DMS 273 treated with DMSO at 0.1 percent for 48 hours (cell line): Measurements from ENCODE around the gene RUNX3.

Experiments used
- DNase-seq: peaks from one replicate; lab custom pipeline; 2025; lab: John Stamatoyannopoulos, UW

Gene RUNX3

DNA sequence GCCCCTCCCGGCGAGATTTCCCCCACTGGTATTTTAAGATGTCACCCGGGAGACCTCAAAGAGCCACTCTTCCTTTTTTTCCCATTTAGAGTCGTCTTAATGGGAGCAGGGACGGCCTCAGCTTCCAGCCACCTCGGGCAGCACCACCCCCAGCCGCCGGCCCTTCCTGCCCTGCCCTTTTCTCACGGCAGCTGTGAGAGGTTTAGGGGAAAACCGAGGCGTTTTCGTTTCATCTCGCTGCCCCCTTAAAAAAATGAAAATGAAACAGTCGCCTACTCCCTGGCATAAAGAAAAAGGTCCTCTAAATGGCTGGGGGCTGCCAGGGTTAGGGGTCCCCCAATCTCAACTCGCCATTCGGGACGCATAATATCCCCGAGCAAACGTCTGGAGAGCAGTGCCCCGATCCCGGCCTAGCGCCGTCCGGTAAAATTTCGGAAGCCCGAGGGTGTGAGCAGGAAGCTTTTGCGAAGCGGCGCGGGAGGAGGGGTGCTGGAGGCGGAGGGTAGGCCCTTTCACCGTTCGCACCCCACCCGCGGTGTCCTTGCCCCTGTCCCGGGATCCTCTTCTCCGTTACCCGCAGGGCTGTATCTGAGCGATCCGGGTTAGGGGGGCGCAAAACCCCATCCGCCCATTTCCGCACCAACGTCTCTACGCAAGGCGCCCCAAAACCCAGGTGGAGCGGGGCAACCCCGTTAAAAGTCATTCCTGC is 1.2 kb downstream of the RUNX3 start:
- DNase-seq: no peak

DNA sequence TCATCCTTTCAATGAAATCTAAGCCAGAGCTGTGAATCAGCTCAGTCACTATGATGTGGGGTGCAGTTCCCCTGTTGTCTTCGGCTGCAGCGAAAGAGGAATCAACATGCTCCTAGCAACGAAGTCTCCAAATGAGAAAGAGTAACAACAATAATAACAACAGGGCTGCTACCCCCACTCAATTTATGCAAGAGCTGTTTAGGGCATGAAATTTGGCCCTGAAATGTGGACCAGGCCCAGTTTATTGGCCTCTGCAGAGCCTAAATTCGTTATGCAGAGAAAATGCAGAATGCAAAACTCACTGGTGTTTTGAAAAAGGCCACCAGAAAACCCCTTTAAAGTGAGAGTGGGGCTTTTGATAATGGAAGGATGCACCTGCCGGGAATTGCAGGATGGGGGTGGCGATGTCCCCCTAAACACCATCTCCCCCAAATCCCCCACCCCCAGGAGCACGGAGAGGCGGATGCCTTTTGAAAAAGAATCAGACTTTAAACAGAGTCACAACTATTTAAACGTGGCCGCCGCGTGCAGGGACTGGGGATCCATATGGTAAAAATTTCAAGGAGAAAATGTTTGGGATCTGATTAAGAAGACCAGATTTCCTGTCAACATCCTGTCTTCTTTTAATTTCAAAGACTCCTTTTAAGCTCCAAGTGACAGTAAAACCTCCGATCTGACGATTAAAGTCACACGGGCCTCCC is 1.9 kb downstream of the RUNX3 start:
- no peak for DNase-seq

DNA sequence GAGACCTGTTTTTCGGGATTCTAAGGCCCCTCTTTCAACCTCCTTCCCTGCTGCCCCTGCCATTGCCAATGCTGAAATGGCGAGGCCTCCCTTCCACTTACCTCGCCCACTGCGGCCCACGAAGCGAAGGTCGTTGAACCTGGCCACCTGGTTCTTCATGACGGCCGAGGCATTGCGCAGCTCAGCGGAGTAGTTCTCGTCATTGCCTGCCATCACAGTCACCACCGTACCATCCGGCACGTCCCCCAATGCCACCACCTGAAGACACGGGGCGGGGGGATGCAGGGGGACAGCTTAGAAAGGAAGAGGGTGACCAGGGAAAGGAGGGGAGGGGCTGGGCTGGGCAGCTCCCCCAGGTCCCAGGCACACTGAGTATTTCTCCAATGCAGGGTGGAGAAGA is 2.6 kb downstream of the RUNX3 start:
- no peak for DNase-seq

DNA sequence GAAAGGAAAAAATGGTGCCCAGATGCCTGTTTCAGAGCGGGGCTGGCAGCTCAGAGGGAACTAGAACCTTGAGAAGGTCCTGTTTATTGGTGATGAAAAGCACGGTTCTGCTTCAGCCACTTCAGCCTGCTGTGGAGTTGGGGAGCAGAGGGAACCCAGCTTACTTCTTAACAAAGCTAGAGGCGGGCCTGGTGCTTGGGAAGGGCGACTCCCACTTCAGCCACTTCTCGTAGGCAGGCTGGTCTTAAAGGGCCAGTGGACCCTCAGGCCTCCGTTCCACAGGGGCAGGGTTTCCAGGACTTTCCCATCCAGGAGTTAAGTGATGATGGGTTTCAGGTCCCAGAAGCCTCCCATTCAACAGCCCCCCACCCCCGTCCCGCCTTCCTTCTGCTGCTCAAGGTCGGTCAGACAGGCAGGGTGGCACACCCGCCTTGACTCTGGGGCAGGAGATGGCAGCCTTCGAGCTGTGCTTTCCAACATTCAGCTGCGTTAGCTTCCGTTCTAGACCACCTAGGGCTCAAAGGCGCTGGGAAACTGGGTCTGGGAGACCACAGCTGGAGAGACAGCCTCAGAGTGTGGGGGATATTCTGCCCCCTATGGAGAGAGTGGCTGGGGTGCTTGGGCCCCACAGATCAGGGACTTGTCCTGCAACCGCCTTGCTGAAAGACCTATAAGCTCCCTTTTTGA is 3.4 kb downstream of the RUNX3 start:
- no peak for DNase-seq

DNA sequence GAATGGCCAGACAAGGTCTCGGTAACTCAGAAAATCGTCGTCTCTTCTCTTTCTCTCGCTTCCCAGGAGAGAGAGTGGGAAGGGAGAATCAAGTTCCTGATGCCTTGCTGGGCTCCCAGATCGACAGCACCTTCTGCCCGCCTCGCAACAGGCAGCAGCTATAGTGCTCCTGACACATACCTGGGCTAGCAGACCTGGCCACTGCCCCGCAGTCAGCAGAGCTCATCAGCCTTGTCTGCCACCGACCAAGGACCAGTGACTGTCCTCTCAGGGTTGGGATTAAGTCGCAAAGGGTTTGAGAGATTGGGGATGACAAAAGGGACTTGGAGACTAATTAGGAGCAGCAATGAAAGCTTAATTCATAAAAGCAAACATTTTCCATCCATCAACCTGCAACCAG is 4.1 kb downstream of the RUNX3 start:
- DNase-seq: no peak

DNA sequence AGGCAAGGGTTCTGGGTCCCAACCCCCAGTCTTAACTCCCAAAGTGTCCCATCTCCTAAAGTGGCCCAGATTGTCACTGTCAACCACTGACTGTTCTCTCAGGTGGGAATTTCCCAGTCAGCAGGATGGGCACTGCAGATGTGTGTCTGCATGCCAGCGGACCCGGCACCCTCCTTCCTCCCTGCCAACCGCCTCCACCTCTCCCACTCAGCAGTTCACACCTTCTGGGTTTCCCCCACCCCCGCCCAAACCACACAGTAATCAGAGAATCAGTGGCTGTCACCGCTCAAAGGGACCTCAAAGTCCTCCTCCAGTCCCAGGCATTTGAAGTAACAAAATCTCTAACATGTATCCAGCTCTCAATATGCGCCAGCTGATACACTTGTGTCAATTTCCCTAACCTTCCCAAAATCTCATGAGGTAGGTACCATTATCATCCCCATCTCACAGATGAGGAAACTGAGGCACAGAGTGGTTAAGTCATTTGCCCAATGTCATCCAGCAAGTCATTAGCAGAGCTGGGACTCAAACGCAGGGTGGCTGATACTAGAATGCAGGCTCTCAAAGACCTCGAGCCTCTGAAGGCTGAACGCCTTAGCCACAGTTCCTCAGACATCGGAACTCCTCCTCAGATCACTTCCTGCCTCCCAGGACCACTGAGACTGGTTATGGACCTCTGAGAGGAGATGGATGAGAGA is 4.8 kb downstream of the RUNX3 start:
- no peak for DNase-seq

DNA sequence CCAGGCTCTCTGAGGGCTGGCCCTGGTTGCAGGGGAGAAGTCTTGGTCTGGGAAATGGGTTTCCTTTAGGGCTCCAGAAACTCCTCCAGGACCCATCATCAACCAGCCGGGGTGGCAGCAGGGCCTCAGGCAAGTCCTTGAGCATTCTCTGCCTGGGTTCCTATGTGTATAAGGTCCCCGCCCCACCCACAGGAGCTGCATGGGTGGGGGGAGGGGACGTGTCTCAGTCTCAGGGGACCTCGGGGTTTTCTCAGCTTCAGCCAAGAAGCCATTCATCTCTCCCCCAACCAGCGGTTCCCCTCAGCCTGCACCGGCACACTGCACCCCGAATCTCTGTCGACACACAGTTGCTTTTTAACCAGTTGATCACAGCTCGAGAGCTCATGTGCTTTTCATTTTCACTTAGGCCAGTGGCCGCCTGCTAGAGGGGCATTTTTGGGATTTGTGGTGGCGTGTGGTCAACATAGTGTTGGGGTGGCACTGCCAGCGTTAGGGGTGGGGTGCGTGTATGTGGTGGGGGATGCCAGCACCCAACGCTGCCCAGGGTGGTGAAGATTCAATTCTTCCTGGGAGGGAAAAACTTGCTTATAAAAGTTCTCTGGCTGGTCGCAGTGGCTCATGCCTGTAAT is 6.5 kb downstream of the RUNX3 start:
- no peak for DNase-seq

DNA sequence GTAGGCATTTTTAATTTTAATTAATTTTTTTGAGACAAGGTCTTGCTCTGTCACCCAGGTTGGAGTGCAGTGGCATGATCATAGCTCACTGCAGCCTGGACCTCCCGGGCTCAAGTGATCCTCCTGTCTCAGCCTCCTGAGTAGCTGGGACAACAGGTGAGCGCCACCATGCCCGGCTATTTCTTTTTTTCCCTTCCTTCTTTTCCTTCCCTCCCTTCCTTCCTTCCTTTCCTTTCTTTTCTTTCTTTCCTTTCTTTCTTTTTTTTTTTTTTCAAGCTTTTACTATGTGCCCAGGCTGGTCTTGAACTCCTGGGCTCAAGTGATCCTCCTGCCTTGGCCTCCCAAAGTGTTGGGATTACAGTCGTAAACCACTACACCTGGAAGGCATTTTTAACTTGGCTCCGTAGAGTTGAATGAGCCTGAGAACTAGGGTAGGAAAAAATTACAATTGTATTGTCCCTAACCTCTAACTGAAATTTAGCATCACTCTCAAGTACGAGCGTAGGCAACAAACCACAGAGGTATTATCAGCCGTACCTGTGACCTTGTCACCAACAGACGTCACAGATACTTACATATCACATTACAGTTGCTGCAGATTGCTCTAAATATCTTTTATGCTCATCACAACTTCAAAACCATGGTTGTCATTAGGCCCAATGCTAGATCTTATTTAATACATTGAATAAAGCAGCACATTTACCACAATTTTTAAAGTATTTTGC is 8.0 kb downstream of the RUNX3 start:
- no peak for DNase-seq

DNA sequence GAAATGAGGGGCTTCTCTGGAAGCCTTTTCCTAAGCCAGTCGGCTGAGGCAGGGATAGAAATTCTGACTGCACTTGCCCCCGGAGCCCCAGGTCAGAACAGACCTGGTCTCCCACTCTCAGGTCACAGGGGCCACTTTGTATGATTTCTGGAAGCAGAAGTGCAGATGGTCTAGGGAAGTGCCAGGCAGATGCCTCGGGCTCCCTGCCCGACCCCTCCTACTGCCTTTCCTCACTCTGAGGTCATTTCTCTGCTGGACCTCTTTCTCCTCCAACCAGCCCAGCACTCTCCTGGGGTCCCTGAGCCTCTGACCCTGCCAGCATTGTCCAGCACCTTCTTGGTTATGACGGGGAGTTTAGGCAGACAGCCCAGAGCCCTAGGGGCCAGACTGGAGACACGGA is 8.7 kb downstream of the RUNX3 start:
- no peak for DNase-seq

DNA sequence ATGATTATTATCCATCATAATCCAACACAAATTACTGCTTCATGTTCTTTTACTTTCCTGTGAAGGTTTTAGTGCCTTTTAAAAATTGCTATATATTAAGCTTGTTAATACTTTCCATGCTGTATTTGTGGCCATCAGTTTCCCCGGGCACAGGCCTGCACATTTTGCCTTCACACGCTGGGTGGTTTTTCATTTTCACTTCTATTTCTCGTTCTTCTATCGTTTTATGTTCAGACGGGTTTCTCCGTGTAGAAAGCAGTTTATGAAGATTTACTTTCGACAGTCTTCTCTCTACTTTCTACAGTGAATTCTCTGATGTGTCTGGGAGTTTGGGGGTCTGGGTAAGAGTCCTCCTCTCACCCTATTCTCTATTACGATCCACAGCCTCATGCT is 9.5 kb downstream of the RUNX3 start:
- DNase-seq: no peak

DNA sequence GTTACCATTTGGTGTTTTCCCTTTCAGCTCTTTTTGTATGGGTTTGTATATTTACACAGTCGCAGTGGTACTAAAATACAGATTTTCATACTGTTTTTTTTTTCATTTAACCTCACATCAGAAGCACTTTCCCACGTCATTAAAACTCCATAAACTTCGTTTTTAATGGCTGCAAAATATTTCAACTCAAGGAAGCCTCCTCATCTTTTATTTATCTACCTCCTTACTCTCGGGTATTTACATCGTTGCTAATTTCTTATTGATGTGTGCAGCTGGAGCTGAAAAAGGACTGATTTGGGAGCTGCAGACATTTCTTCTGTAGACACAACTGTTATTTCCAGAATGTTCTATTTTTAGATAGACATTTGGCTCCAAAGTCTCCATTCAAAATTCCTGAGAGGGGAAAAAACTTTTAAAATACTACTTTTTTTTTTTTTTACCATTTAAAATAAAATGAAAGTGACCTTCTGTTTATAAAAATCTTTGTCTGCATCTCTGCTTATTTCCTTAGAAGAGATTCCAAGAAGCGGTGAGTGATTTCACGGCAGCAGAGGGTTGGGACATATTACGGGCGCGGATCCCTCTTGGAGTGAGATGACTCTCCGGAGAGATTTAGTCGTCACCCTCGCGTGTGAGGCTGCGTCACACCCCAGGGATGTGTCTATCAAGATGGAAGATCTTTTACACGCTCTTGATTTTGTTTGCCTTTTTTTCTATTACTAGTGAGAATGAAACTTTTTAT is 10.1 kb downstream of the RUNX3 start:
- no peak for DNase-seq

DNA sequence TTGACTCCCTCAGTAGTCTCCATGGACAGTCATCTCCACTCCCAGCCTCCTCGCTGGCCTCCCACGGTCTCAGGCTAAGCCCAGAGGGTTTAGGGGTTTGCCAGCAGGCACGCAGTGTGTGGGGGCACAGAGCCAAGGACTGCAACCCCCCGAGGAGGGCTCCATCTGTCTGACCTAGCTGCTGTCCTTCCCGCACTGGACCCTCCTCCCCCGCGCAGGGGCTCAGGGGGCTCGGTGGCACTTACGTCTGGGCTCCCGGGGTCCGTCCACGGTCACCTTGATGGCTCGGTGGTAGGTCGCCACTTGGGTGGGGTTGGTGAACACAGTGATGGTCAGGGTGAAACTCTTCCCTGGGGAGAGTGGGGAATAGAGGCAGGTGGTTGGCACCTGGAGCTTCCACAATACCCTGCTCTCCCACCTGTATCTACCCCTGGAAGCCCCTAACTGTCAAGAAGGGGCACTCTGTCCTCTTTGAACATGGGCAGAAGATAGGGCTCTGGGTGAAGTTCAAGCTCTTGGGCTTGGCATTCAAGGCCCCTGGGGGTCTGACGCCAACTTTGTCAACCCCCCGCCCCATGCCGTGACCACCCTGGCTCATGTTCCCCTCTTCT is 11.0 kb downstream of the RUNX3 start:
- DNase-seq: no peak

DNA sequence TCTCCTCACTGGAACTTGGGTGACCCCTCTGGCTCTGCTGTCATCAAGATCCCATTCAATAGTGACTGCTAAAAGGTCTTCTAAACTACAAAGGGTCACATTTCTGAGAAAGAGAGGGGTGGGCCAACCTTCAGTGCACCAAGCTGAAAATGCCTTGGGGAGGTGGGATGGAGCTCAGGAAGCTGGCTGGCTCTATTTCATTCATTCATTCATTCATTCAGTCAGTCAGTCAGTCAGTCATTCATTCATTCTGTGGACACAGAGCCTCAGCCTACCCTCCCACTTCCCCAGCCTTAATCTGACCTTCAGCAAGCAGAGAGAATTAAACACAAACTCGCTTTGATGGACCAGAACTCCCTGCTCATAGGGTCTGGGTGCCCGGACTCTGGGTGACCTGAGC is 11.7 kb downstream of the RUNX3 start:
- DNase-seq: no peak

DNA sequence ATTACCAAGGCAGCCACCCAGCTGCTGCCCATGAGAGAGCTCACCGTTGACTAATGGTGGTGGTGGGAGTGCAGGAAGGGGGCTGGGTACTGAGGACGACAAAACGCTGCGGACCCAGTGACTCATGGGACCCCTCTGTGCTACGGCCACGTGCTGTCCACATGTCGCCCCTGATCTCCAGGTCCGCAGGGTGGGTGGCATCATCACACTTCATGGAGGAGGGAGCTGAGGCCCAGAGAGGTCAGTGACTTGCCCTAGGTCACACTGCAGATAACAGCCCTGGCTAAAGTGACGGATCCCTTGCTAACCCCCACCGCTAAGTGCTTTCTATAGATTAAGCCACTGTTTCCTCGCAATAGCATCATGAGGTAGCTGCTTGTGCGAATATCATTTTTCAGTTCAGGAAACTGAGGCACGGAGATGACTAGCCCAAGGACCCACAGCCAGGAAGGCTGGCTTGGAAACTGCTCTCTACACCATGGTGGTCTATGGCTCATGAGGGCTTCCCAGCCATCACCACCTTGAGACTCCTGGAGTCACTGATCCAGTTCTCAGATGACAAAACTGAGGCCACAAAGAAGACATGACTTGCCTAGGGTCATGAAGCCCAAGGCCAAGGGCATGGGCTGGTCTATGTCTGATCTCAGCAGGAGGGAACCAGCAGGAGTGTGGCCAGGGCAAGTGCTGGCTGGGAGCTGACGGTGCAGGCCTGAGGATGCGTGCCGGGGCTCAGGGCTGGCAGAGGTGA is 12.6 kb downstream of the RUNX3 start:
- no peak for DNase-seq

DNA sequence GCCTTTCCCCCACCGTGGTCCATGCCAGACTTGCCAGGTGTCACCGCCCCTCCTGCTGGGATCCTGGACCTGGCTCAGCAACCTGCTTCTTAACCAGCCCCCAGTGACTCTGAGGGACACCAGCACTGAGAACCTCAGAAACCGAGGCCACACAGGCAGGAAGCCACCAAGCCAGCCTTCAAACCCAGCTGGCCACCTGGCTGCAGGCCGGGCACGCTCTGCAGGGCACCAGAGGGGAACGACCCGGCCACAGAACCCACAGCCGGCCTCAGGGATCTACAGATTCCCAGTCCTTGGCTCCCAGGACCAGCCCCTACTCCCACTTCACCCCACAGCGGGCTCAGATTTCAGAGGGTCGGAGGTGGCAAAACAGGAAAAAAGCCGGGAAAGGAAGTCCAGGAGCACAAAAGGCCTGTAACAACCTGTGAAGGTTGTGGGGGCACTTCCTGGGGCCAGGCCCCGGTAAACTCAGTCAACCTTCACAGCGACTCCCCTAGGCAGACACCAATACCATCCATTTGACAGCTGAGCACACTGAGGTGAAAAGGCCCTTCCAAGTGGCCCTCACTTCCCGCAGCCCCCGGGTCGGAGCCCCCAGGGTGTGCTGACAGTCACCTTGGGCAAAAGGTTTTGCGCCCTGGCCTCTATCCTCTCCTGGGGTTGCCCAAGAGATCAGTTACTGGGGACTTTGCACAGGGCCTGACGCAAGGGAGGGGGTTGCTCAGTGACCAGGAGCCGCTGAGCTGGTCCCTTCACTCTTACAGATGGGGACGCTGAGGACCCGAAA is 14.1 kb downstream of the RUNX3 start:
- no peak for DNase-seq

DNA sequence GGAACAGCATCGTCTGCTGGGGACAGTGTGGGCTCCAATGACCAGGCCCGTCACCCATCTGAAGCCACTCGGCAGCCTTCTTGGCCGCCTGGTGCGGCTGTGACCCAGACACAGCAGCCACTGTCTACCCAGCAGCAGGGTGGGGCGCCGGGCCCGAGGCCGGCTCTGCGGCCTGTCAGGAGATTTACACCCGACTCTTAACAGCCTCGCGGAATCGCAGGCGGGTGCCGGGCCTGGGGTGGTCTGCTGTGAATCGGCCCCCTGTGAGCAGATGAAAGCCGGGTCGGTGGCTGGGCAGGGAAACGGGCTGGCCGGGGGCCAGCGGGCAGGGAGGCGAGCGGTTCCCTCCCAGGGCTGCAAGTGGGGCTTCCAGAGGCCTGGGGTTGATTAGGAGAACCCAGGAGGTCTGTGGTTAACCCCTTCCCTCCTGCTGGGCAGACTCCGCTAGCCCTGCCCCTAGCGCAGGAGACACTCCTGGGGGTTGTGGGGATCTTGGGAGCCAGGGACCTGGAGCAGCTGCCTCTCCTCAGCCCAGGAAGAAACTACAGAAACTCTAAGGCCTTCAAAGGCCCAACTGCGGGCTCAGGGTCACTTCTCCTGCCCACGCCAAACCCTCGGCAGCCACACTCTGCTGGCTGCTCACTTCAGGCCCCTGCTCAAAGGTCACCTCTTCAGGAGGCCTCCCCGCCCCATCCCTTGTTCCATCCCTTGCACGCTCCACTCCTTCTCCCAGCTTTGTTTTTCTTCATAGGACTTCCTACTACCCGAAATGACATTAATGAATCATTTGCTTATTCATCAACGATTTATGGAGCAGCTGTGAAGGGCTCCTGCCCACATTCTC is 15.6 kb downstream of the RUNX3 start:
- no peak for DNase-seq

DNA sequence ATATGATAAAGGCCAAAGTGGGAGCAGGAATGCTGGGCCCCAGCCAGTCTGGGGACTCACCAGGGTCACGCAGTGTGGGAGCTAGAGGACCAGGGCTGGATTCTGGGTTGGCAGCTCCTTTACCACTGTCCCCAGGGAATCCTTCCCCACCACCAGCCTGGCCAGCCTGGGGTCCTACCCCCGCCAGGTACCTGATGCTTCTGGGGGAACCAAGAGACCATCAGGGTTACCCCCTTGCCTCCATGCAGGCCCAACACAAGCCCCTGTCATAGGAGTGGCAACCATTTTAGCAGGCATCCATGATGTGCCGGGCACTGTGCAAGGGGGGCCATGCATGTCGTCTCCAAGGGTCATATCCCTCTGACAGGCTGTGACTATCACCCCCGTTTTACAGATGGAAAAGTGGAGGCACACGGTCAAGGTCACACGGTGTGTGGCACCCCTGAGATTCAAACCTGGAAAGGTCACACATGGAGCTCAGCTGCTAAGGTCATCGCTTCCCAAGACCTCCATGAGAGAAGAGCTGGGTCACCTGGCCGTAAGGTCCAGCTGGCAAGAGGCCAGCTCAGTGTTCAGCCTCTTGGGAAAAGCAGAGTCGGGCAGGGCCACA is 16.4 kb downstream of the RUNX3 start:
- DNase-seq: no peak

DNA sequence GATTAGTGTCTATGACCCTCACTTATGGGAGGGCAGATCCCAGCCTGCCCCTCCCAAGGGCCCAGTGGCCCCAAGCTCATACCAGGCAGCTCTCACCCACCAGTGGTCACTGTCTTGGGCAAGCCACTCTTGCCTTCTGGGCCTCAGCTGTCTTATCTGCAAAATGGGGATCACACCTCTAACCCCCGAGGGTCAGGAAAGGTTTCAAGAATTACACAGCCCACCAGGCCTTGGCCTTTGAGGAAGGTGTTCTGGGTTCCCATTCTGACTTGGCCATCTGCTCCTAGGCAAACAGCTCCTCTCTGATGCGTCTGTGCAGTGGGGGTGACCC is 16.8 kb downstream of the RUNX3 start:
- no peak for DNase-seq
